Adrenal gland (tissue), 5 donors: ENCODE data around the gene S100A9.

Experiments
- CTCF ChIP-seq, 6 experiments: fragments of 450-650 bp in 4 of 6; fragments of 200-600 bp in 2 of 6; sonication (generic) in 1 of 6; IDR thresholded peaks; 1 replicate in 5 of 6; 2 replicates in 1 of 6; pipeline versions ENCODE4 v1.5.1 to v1.8.0; 2016 to 2021; ENCODE audit warnings: antibody characterized with exemption in 6 of 6, mild to moderate bottlenecking in 2 of 6, moderate library complexity in 1 of 6
- POLR2A ChIP-seq, 2 donors: fragments of 450-650 bp; IDR thresholded peaks; one replicate each; pipeline ENCODE4 v1.6.1; 2017; ENCODE audit warnings: antibody characterized with exemption in 2 of 2, mild to moderate bottlenecking in 2 of 2, moderate library complexity in 1 of 2
- donor health status: DM: no; HTN: no; CAD: no.

GRCh38 chr1:153333902-153334301 lies 23.8 kb upstream of the S100A9 start:
- TF ChIP-seq CTCF (IDR thresholded peaks at IDR 0.05) = no peak
- TF ChIP-seq POLR2A (IDR thresholded peaks at IDR 0.05) = no peak
